Duodenal mucosa (tissue), 2 donors: ENCODE results near the gene ERI3.

Experiments
- H3K27ac ChIP-seq: one replicate; pipeline ENCODE4 v1.7.0; 2013; ENCODE audit warnings: low read depth, low read length
- H3K27me3 ChIP-seq, 2 donors: one replicate each; pipeline ENCODE4 v1.7.0; 2013; ENCODE audit warnings: low read length in 2 of 2, control low read depth in 1 of 2; ENCODE audit not compliant: insufficient read depth in 2 of 2, control insufficient read depth in 1 of 2
- H3K36me3 ChIP-seq, 2 donors: one replicate each; pipeline ENCODE4 v1.7.0; 2013; ENCODE audit warnings: low read length in 2 of 2, control low read depth in 1 of 2; ENCODE audit not compliant: insufficient read depth in 2 of 2, control insufficient read depth in 1 of 2
- H3K4me1 ChIP-seq, 2 donors: one replicate each; pipeline ENCODE4 v1.7.0; 2013; ENCODE audit warnings: low read length in 2 of 2, control low read depth in 1 of 2; ENCODE audit not compliant: insufficient read depth in 2 of 2, control insufficient read depth in 1 of 2
- H3K4me3 ChIP-seq, 2 donors: one replicate each; pipeline ENCODE4 v1.7.0; 2013; ENCODE audit warnings: low read length in 2 of 2, low read depth in 1 of 2
- H3K9ac ChIP-seq, 2 donors: one replicate each; pipeline ENCODE4 v1.7.0; 2013; ENCODE audit warnings: low read length in 2 of 2, low read depth in 1 of 2
- H3K9me3 ChIP-seq, 2 donors: one replicate each; pipeline ENCODE4 v1.7.0; 2013; ENCODE audit warnings: low read length in 2 of 2, control low read depth in 1 of 2; ENCODE audit not compliant: control insufficient read depth in 1 of 2

The ERI3 gene

GRCh38 chr1:44303532-44303931, 51.5 kb downstream of the ERI3 start:
- Histone ChIP-seq H3K9me3 (no peaks in the 10 kb centered on the region), H3K27ac (no peak overlapping the region), H3K4me1 (no peaks in the 10 kb centered on the region), H3K27me3 (no peaks in the 10 kb centered on the region), H3K9ac (no peak overlapping the region), H3K4me3 (no peak overlapping the region), H3K36me3 (peaks cover 23 to 63% of the 10 kb centered on the region in 2 donors)

GRCh38 chr1:44302541-44302940, 52.5 kb downstream of the ERI3 start:
- no peaks in the 10 kb centered on the region for H3K4me1 ChIP-seq
- H3K9me3 ChIP-seq, result no peaks in the 10 kb centered on the region
- no peak overlapping the region for H3K27ac ChIP-seq
- no peak overlapping the region for H3K4me3 ChIP-seq
- H3K9ac ChIP-seq, result no peak overlapping the region
- no peaks in the 10 kb centered on the region for H3K27me3 ChIP-seq
- H3K36me3 ChIP-seq, result peaks cover 17 to 58% of the 10 kb centered on the region in 2 donors

GRCh38 chr1:44301442-44301841, 53.6 kb downstream of the ERI3 start:
- Histone ChIP-seq H3K4me1 (no peaks in the 10 kb centered on the region), H3K9ac (no peak overlapping the region), H3K27ac (no peak overlapping the region), H3K9me3 (no peaks in the 10 kb centered on the region), H3K36me3 (peaks cover 8 to 51% of the 10 kb centered on the region in 2 donors), H3K27me3 (no peaks in the 10 kb centered on the region), H3K4me3 (no peak overlapping the region)

GRCh38 chr1:44300852-44301251, 54.2 kb downstream of the ERI3 start:
- Histone ChIP-seq H3K27ac (no peak overlapping the region), H3K9me3 (no peaks in the 10 kb centered on the region), H3K4me1 (no peaks in the 10 kb centered on the region), H3K27me3 (no peaks in the 10 kb centered on the region), H3K36me3 (peaks cover 8 to 52% of the 10 kb centered on the region in 2 donors), H3K9ac (no peak overlapping the region), H3K4me3 (no peak overlapping the region)

- no peak overlapping the region for H3K27ac ChIP-seq
- peaks cover 8 to 37% of the 10 kb centered on the region in 2 donors for H3K36me3 ChIP-seq
- H3K27me3 ChIP-seq, result no peaks in the 10 kb centered on the region
- H3K9ac ChIP-seq, result peak overlapping the region in 1 of 2 donors; percentile 3
- peaks cover 8 to 17% of the 10 kb centered on the region in 2 donors for H3K4me1 ChIP-seq
- no peak overlapping the region for H3K4me3 ChIP-seq
- H3K9me3 ChIP-seq, result no peaks in the 10 kb centered on the region
These were observed 57.2 kb downstream of the ERI3 start for GRCh38 chr1:44297695-44298400.

- H3K4me3 ChIP-seq, result no peak overlapping the region
- no peaks in the 10 kb centered on the region for H3K27me3 ChIP-seq
- H3K27ac ChIP-seq, result no peak overlapping the region
- H3K9me3 ChIP-seq, result no peaks in the 10 kb centered on the region
- no peak overlapping the region for H3K9ac ChIP-seq
- H3K4me1 ChIP-seq, result peaks cover 8 to 17% of the 10 kb centered on the region in 2 donors
- peaks cover 8 to 38% of the 10 kb centered on the region in 2 donors for H3K36me3 ChIP-seq
These were observed 58.3 kb downstream of the ERI3 start for GRCh38 chr1:44296806-44297205.

- Histone ChIP-seq H3K4me3 (no peak overlapping the region), H3K36me3 (peaks cover 6 to 32% of the 10 kb centered on the region in 2 donors), H3K9ac (no peak overlapping the region), H3K4me1 (peaks cover 8 to 17% of the 10 kb centered on the region in 2 donors), H3K27me3 (no peaks in the 10 kb centered on the region), H3K27ac (no peak overlapping the region), H3K9me3 (no peaks in the 10 kb centered on the region)
These were observed 59.0 kb downstream of the ERI3 start for GRCh38 chr1:44296086-44296485.

- Histone ChIP-seq H3K27ac (no peak overlapping the region), H3K9ac (no peak overlapping the region), H3K9me3 (no peaks in the 10 kb centered on the region), H3K27me3 (no peaks in the 10 kb centered on the region), H3K4me1 (peaks cover 8 to 25% of the 10 kb centered on the region in 2 donors), H3K36me3 (peaks cover 8 to 30% of the 10 kb centered on the region in 2 donors), H3K4me3 (no peak overlapping the region)
These were observed 60.5 kb downstream of the ERI3 start for GRCh38 chr1:44294588-44295007.

GRCh38 chr1:44293761-44294315, 61.2 kb downstream of the ERI3 start:
- no peak overlapping the region for H3K27ac ChIP-seq
- no peaks in the 10 kb centered on the region for H3K27me3 ChIP-seq
- H3K9ac ChIP-seq, result no peak overlapping the region
- peaks cover 14 to 33% of the 10 kb centered on the region in 2 donors for H3K4me1 ChIP-seq
- peaks cover 8 to 30% of the 10 kb centered on the region in 2 donors for H3K36me3 ChIP-seq
- no peaks in the 10 kb centered on the region for H3K9me3 ChIP-seq
- H3K4me3 ChIP-seq, result no peak overlapping the region

- no peak overlapping the region for H3K4me3 ChIP-seq
- H3K27me3 ChIP-seq, result no peaks in the 10 kb centered on the region
- no peaks in the 10 kb centered on the region for H3K9me3 ChIP-seq
- peaks cover 14 to 34% of the 10 kb centered on the region in 2 donors for H3K4me1 ChIP-seq
- peaks cover 6 to 31% of the 10 kb centered on the region in 2 donors for H3K36me3 ChIP-seq
- no peak overlapping the region for H3K27ac ChIP-seq
- no peak overlapping the region for H3K9ac ChIP-seq
These were observed 62.4 kb downstream of the ERI3 start for GRCh38 chr1:44292651-44293050.
